HG03439 (cell line): ENCODE measurements around the gene REEP3.
"Not testable (repeated sequence)": the region's sequence is repeated elsewhere in the genome, so short reads cannot be mapped to it uniquely, and the experiment has no call there.

Experiments used
- ATAC-seq: cut with Tn5 transposase; IDR thresholded peaks from one replicate; pipeline ENCODE4 v1.9.1; 2021; ENCODE audit warnings: mild to moderate bottlenecking, moderate library complexity; ENCODE audit not compliant: unreplicated experiment

Gene REEP3

GRCh38 chr10:63547628-63548360 is 26.6 kb downstream of the REEP3 start:
- ATAC-seq = no peak

GRCh38 chr10:63548860-63549259 is 27.7 kb downstream of the REEP3 start:
- ATAC-seq = no peak

- no peak for ATAC-seq
Measured at GRCh38 chr10:63549810-63550209, 28.6 kb downstream of the REEP3 start.

GRCh38 chr10:63553031-63553430 is 31.8 kb downstream of the REEP3 start:
- no peak for ATAC-seq

- ATAC-seq = no peak
Measured at GRCh38 chr10:63553473-63553872, 32.3 kb downstream of the REEP3 start.

- no peak for ATAC-seq
Measured at GRCh38 chr10:63554657-63555056, 33.5 kb downstream of the REEP3 start.

- no peak for ATAC-seq
Measured at GRCh38 chr10:63555330-63555729, 34.1 kb downstream of the REEP3 start.

GRCh38 chr10:63558132-63558784 is 37.1 kb downstream of the REEP3 start:
- no peak for ATAC-seq

GRCh38 chr10:63561341-63561740 is 40.1 kb downstream of the REEP3 start:
- ATAC-seq = no peak

- ATAC-seq = no peak
Measured at GRCh38 chr10:63562391-63562790, 41.2 kb downstream of the REEP3 start.

- no peak for ATAC-seq
Measured at GRCh38 chr10:63562857-63563256, 41.7 kb downstream of the REEP3 start.

- no peak for ATAC-seq
Measured at GRCh38 chr10:63563623-63564022, 42.4 kb downstream of the REEP3 start.

- not testable (repeated sequence) for ATAC-seq
Measured at GRCh38 chr10:63564731-63565130, 43.5 kb downstream of the REEP3 start.

GRCh38 chr10:63573068-63573697 is 52.0 kb downstream of the REEP3 start:
- ATAC-seq = no peak

GRCh38 chr10:63574011-63574410 is 52.8 kb downstream of the REEP3 start:
- ATAC-seq = no peak

- ATAC-seq = no peak
Measured at GRCh38 chr10:63576501-63576900, 55.3 kb downstream of the REEP3 start.

GRCh38 chr10:63578501-63578900 is 57.3 kb downstream of the REEP3 start:
- no peak for ATAC-seq

- ATAC-seq = no peak
Measured at GRCh38 chr10:63579371-63580014, 58.3 kb downstream of the REEP3 start.

- no peak for ATAC-seq
Measured at GRCh38 chr10:63582690-63583089, 61.5 kb downstream of the REEP3 start.

GRCh38 chr10:63583397-63583796 is 62.2 kb downstream of the REEP3 start:
- no peak for ATAC-seq

- ATAC-seq = no peak
Measured at GRCh38 chr10:63583909-63584724, 62.9 kb downstream of the REEP3 start.
